SK-N-SH treated with all-trans-retinoic acid at 6 μM for 48 hours (cell line): ENCODE data around the gene NACAD.
"Not testable (repeated sequence)": the region's sequence is repeated elsewhere in the genome, so short reads cannot be mapped to it uniquely, and the experiment has no call there.

ENCODE experiments used
- ATAC-seq: fragments of 200-7000 bp; cut with Tn5 transposase; 3 replicates; pipeline ENCODE4 v1.9.1; 2020; ENCODE audit warnings: mild to moderate bottlenecking, moderate library complexity
- ARNTL ChIP-seq: fragments of 450-650 bp; formaldehyde crosslinking; IDR thresholded peaks from 2 replicates; pipeline ENCODE4 v1.5.0; 2020; ENCODE audit warnings: low read depth, mild to moderate bottlenecking, moderate library complexity, borderline replicate concordance
- BACH2 ChIP-seq: fragments of 250-450 bp; sonication (Bioruptor Pico); IDR thresholded peaks from 2 replicates; pipeline ENCODE4 v1.9.0; 2021; ENCODE audit warnings: mild to moderate bottlenecking, borderline replicate concordance
- CREB5 ChIP-seq: fragments of 250-450 bp; sonication (Bioruptor Pico); IDR thresholded peaks from 2 replicates; pipeline ENCODE4 v1.5.1; 2020; ENCODE audit warnings: low read depth, mild to moderate bottlenecking, moderate library complexity
- CSRNP3 ChIP-seq: fragments of 250-450 bp; sonication (Bioruptor Pico); IDR thresholded peaks from 2 replicates; pipeline ENCODE4 v1.5.1; 2021; ENCODE audit warnings: mild to moderate bottlenecking, moderate library complexity
- ESRRG ChIP-seq: fragments of 250-450 bp; sonication (Bioruptor Pico); IDR thresholded peaks from 2 replicates; pipeline ENCODE4 v1.6.1; 2021; ENCODE audit warnings: mild to moderate bottlenecking
- GLIS3 ChIP-seq: fragments of 250-450 bp; sonication (Bioruptor Pico); IDR thresholded peaks from 2 replicates; pipeline ENCODE4 v1.5.0; 2020; ENCODE audit warnings: mild to moderate bottlenecking, moderate library complexity
- ISL1 ChIP-seq: fragments of 250-450 bp; sonication (Bioruptor Pico); IDR thresholded peaks from 2 replicates; pipeline ENCODE4 v2.1.2; 2022; ENCODE audit warnings: mild to moderate bottlenecking, moderate library complexity
- PATZ1 ChIP-seq: fragments of 250-450 bp; sonication (Bioruptor Pico); IDR thresholded peaks from 2 replicates; pipeline ENCODE4 v1.8.0; 2020; ENCODE audit warnings: mild to moderate bottlenecking, moderate library complexity, borderline replicate concordance
- PPARA ChIP-seq: fragments of 250-450 bp; sonication (Bioruptor Pico); IDR thresholded peaks from 2 replicates; pipeline ENCODE4 v1.5.0; 2020; ENCODE audit warnings: mild to moderate bottlenecking, borderline replicate concordance
- SNAI2 ChIP-seq: fragments of 250-450 bp; sonication (Bioruptor Pico); IDR thresholded peaks from 2 replicates; pipeline ENCODE4 v1.5.0; 2020; ENCODE audit warnings: mild to moderate bottlenecking, moderate library complexity
- TCF4 ChIP-seq: fragments of 250-450 bp; sonication (Bioruptor Pico); IDR thresholded peaks from 2 replicates; pipeline ENCODE4 v1.8.0; 2021; ENCODE audit warnings: mild to moderate bottlenecking, moderate library complexity, borderline replicate concordance
- TSHZ2 ChIP-seq: fragments of 250-450 bp; sonication (Bioruptor Pico); IDR thresholded peaks from 2 replicates; pipeline ENCODE4 v1.5.0; 2020; ENCODE audit warnings: mild to moderate bottlenecking, moderate library complexity
- ZFP3 ChIP-seq: fragments of 250-450 bp; sonication (Bioruptor Pico); IDR thresholded peaks from 2 replicates; pipeline ENCODE4 v1.5.0; 2020; ENCODE audit warnings: mild to moderate bottlenecking, moderate library complexity
- ZFP30 ChIP-seq: fragments of 450-650 bp; formaldehyde crosslinking; IDR thresholded peaks from 2 replicates; pipeline ENCODE4 v1.5.0; 2022; ENCODE audit warnings: mild to moderate bottlenecking, moderate library complexity
- ZNF565 ChIP-seq: fragments of 450-650 bp; formaldehyde crosslinking; conservative IDR thresholded peaks from 2 replicates; pipeline ENCODE4 v1.5.0; 2020; ENCODE audit warnings: low read depth, mild to moderate bottlenecking, moderate library complexity
- ZNF70 ChIP-seq: fragments of 450-650 bp; formaldehyde crosslinking; IDR thresholded peaks from 2 replicates; pipeline ENCODE4 v1.5.0; 2020; ENCODE audit warnings: mild to moderate bottlenecking, moderate library complexity
- ZNF8 ChIP-seq: fragments of 450-650 bp; formaldehyde crosslinking; IDR thresholded peaks from 2 replicates; pipeline ENCODE4 v1.5.0; 2020; ENCODE audit warnings: mild to moderate bottlenecking, moderate library complexity

The NACAD gene

GRCh38 chr7:45116048-45116447 is 27.3 kb upstream of the NACAD start (continued):
- TF ChIP-seq PATZ1 (CRISPR knock-in tag) (no peak), ZNF8 (CRISPR knock-in tag) (no peak)

GRCh38 chr7:45114926-45115325 is 26.2 kb upstream of the NACAD start:
- no peak for ATAC-seq
- no peak for TF ChIP-seq SNAI2 (CRISPR knock-in tag)
- TF ChIP-seq TSHZ2 (CRISPR knock-in tag): no peak
- no peak for TF ChIP-seq CREB5 (CRISPR knock-in tag)
- TF ChIP-seq GLIS3 (CRISPR knock-in tag): no peak
- TF ChIP-seq ARNTL (CRISPR knock-in tag): no peak
- TF ChIP-seq CSRNP3: no peak
- no peak for TF ChIP-seq BACH2 (CRISPR knock-in tag)

- not testable (repeated sequence) for ATAC-seq
- peak; percentile 63 for TF ChIP-seq ZNF8 (CRISPR knock-in tag)
- TF ChIP-seq, all 23 proteins: peak for 1; not testable (repeated sequence) for 22
Observed at GRCh38 chr7:45114257-45114656, 25.5 kb upstream of the NACAD start.

GRCh38 chr7:45112648-45113047 is 23.9 kb upstream of the NACAD start:
- TF ChIP-seq ISL1 (CRISPR knock-in tag) (no peak), ZNF565 (no peak), TCF4 (CRISPR knock-in tag) (no peak), ZNF70 (CRISPR knock-in tag) (no peak), PPARA (CRISPR knock-in tag) (no peak), BACH2 (CRISPR knock-in tag) (no peak), ZFP3 (no peak), TSHZ2 (CRISPR knock-in tag) (no peak), CREB5 (CRISPR knock-in tag) (no peak), ESRRG (CRISPR knock-in tag) (no peak), ZFP30 (CRISPR knock-in tag) (no peak), ZNF8 (CRISPR knock-in tag) (no peak), GLIS3 (CRISPR knock-in tag) (no peak)
- ATAC-seq: no peak
